Vagina (tissue), 2 donors: Measurements from ENCODE around the gene FTHL17. TPM values are rescaled to one million over a fixed set of nuclear protein-coding genes. Genes with fewer than 3 reads are reported as not detected.

ENCODE experiments used
- DNase-seq, 2 donors: peaks; one replicate each; pipeline ENCODE4 v3.0.0-alpha.2; 2017; ENCODE audit errors: extremely low spot score in 2 of 2
- H3K27ac ChIP-seq: fragments of 200-600 bp; sonication (generic); one replicate; pipeline ENCODE4 v1.5.1; 2019
- H3K27me3 ChIP-seq: fragments of 200-600 bp; sonication (generic); one replicate; pipeline ENCODE4 v1.5.1; 2019
- H3K36me3 ChIP-seq, 2 donors: fragments of 200-600 bp; sonication (generic); one replicate each; pipeline ENCODE4 v1.5.1; 2017 to 2019
- H3K4me1 ChIP-seq: fragments of 200-600 bp; sonication (generic); one replicate; pipeline ENCODE4 v1.5.1; 2019
- H3K4me3 ChIP-seq, 2 donors: fragments of 200-600 bp; sonication (generic); 1 replicate in 1 of 2; 2 replicates in 1 of 2; pipeline ENCODE4 v1.5.1; 2016 to 2019
- H3K9me3 ChIP-seq: fragments of 200-600 bp; sonication (generic); one replicate; pipeline ENCODE4 v1.5.1; 2019
- CTCF ChIP-seq, 3 experiments: fragments of 450-650 bp in 2 of 3; fragments of 200-600 bp in 1 of 3; sonication (generic) in 1 of 3; IDR thresholded peaks; one replicate each; pipeline ENCODE4 v1.5.1; 2017 to 2019; ENCODE audit warnings: antibody characterized with exemption in 3 of 3, mild to moderate bottlenecking in 2 of 3, moderate library complexity in 2 of 3
- POLR2A ChIP-seq, 2 donors: fragments of 450-650 bp; IDR thresholded peaks; one replicate each; pipeline ENCODE4 v1.6.1; 2017; ENCODE audit warnings: antibody characterized with exemption in 2 of 2, mild to moderate bottlenecking in 2 of 2, moderate library complexity in 2 of 2
- POLR2AphosphoS5 ChIP-seq, 2 donors: sonication (generic); formaldehyde crosslinking; IDR thresholded peaks; one replicate each; pipeline ENCODE4 v1.9.0; 2017; ENCODE audit warnings: antibody characterized with exemption in 2 of 2, mild to moderate bottlenecking in 2 of 2, low read depth in 1 of 2; ENCODE audit not compliant: insufficient read depth in 1 of 2
- intact Hi-C: fragments of 100-400 bp; cut with DNase I; formaldehyde crosslinking; loops from one replicate; pipeline ENCODE4 v1.15.1; 2023
- total RNA-seq: library from RNA; depleted of rRNA; stranded (reverse); fragments of >200 nt; gene quantifications from one replicate; pipeline ENCODE4 v1.2.3, GENCODE V29; 2016

Gene FTHL17
- total RNA-seq, 1 donor from 2014 or later: not detected

GRCh38 chrX:31110657-31111056 is 38.8 kb upstream of the FTHL17 start:
- TF ChIP-seq CTCF (IDR thresholded peaks at IDR 0.05): no peak
- TF ChIP-seq POLR2A (IDR thresholded peaks at IDR 0.05): no peak
- no peak for TF ChIP-seq POLR2AphosphoS5 (IDR thresholded peaks at IDR 0.05; ENCODE audit: insufficient read depth in 1 of 2, low read depth in 1 of 2)
- intact Hi-C loops: no loop called here
- no peak overlapping the region for H3K27ac ChIP-seq
- H3K4me1 ChIP-seq: no peaks in the 10 kb centered on the region
- H3K36me3 ChIP-seq: no peaks in the 10 kb centered on the region
- no peaks in the 10 kb centered on the region for H3K9me3 ChIP-seq
- no peak overlapping the region for H3K4me3 ChIP-seq
- H3K27me3 ChIP-seq: no peaks in the 10 kb centered on the region
- DNase-seq: no peak

GRCh38 chrX:31099536-31100090 is 27.8 kb upstream of the FTHL17 start:
- Histone ChIP-seq H3K27ac (no peak overlapping the region), H3K4me3 (no peak overlapping the region), H3K4me1 (no peaks in the 10 kb centered on the region), H3K9me3 (no peaks in the 10 kb centered on the region), H3K27me3 (no peaks in the 10 kb centered on the region), H3K36me3 (no peaks in the 10 kb centered on the region)
- no peak for DNase-seq
- TF ChIP-seq POLR2AphosphoS5 (IDR thresholded peaks at IDR 0.05; ENCODE audit: insufficient read depth in 1 of 2, low read depth in 1 of 2): no peak
- no peak for TF ChIP-seq CTCF (IDR thresholded peaks at IDR 0.05)
- no peak for TF ChIP-seq POLR2A (IDR thresholded peaks at IDR 0.05)
- intact Hi-C loops: no loop called here

- H3K27me3 ChIP-seq: no peaks in the 10 kb centered on the region
- no peaks in the 10 kb centered on the region for H3K9me3 ChIP-seq
- H3K36me3 ChIP-seq: no peaks in the 10 kb centered on the region
- no peak overlapping the region for H3K27ac ChIP-seq
- DNase-seq: no peak
- H3K4me3 ChIP-seq: no peak overlapping the region
- TF ChIP-seq CTCF (IDR thresholded peaks at IDR 0.05): no peak
- TF ChIP-seq POLR2AphosphoS5 (IDR thresholded peaks at IDR 0.05; ENCODE audit: insufficient read depth in 1 of 2, low read depth in 1 of 2): no peak
- TF ChIP-seq POLR2A (IDR thresholded peaks at IDR 0.05): no peak
- H3K4me1 ChIP-seq: no peaks in the 10 kb centered on the region
- intact Hi-C loops: no loop called here
Observed at GRCh38 chrX:31098079-31098478, 26.2 kb upstream of the FTHL17 start.

- intact Hi-C loops: no loop called here
- no peaks in the 10 kb centered on the region for H3K27me3 ChIP-seq
Observed at GRCh38 chrX:31093639-31093975, 21.8 kb upstream of the FTHL17 start.

More at GRCh38 chrX:31093639-31093975, 21.8 kb upstream of the FTHL17 start:
- Histone ChIP-seq H3K36me3 (no peaks in the 10 kb centered on the region), H3K4me3 (no peak overlapping the region), H3K9me3 (no peaks in the 10 kb centered on the region), H3K27ac (no peak overlapping the region), H3K4me1 (no peaks in the 10 kb centered on the region)
- TF ChIP-seq POLR2A (IDR thresholded peaks at IDR 0.05): no peak
- TF ChIP-seq CTCF (IDR thresholded peaks at IDR 0.05): no peak
- TF ChIP-seq POLR2AphosphoS5 (IDR thresholded peaks at IDR 0.05; ENCODE audit: insufficient read depth in 1 of 2, low read depth in 1 of 2): no peak
- no peak for DNase-seq
